Measurements from ENCODE around the gene CD53. TPM values are rescaled to one million over a fixed set of nuclear protein-coding genes. Genes with fewer than 3 reads are reported as not detected.

The CD53 gene
- total and polyA plus RNA-seq, 9 of the 15 experiments (the other 6 are each of a cell fraction or from before 2014, with no cell fraction given) = 63.5 to 220 (median 131) TPM

GRCh38 chr1:110875216-110875731, 2.3 kb downstream of the CD53 start:
- Histone ChIP-seq H3K9me3 (replicated peaks; ENCODE audit: control insufficient read depth, insufficient read depth, low read depth, low read length) (no peaks in the 10 kb centered on the region; the same call in 1 of the 2 replicates), H3K4me1 (replicated peaks in 1 of 2; ENCODE audit: control insufficient read depth in 2 of 2, insufficient read depth in 2 of 2, low read length in 2 of 2) (peaks cover 11 to 79% of the 10 kb centered on the region in 2 experiments), H3K9me1 (ENCODE audit: control insufficient read depth, insufficient read depth, low read length) (no peaks in the 10 kb centered on the region), H4K20me1 (replicated peaks; ENCODE audit: control insufficient read depth, insufficient read depth, low read length) (no peaks in the 10 kb centered on the region), H3K36me3 (ENCODE audit: control insufficient read depth, insufficient read depth, low read length) (peaks cover 8% of the 10 kb centered on the region; the same call in 2 of the 3 replicates), H3K4me3 (peak overlapping the region; percentile 35), H3K4me2 (ENCODE audit: insufficient read depth, low read length) (peak overlapping the region; percentile 83), H3K27ac (ENCODE audit: extremely low read depth, low read depth, low read length) (peak overlapping the region; percentile 80), H3K27me3 (ENCODE audit: control insufficient read depth in 2 of 2, insufficient read depth in 2 of 2, low read length in 2 of 2) (no peaks in the 10 kb centered on the region), H3K9ac (ENCODE audit: insufficient read depth in 1 of 2, low read depth in 2 of 2, low read length in 2 of 2) (peak overlapping the region; percentile 58 to 87), H2AFZ (ENCODE audit: low read depth, low read length) (peak overlapping the region; percentile 91), H3K79me2 (ENCODE audit: control insufficient read depth, insufficient read depth, low read length) (peaks cover 70% of the 10 kb centered on the region)
- FAIRE-seq (peak; percentile 32), ATAC-seq (peak; percentile 54), DNase-seq (ENCODE audit: extremely low read depth in 1 of 4, low spot score in 3 of 4) (peak in 2 of 4 experiments; percentile 8 to 64)
- CTCF ChIA-PET (ENCODE audit: low intra/inter-chr PET ratio) = no interaction called here
- WGBS (ENCODE audit: insufficient coverage, low coverage, missing lambda C conversion rate) = 19% methylated on average over 3 of the region's 3 CpGs
- intact Hi-C loops (cut with micrococcal nuclease) (no loop called here), in situ Hi-C loops (cut with MboI) (no loop called here)
- BruUV-seq (replicated peaks) = no TSS peak
- POLR2A ChIA-PET = interaction anchor here (1.0 to 1.3 kb wide), 3 partner anchors 10 to 89 kb away, joined by 3 to 6 read pairs (median 4); partner anchors contain the start of gene LRIF1
- TF ChIP-seq SREBF1 (IDR thresholded peaks at IDR 0.05; ENCODE audit: borderline replicate concordance, low read depth, low read length) = no peak
- TF ChIP-seq ZNF41 (CRISPR knock-in tag; conservative IDR thresholded peaks at IDR 0.05) = 0 out of 2 replicates have a peak, but pooled peaks have one; percentile 26
- peak; percentile 51; the same call in 1 of the 2 replicates for TF ChIP-seq ZNF165 (CRISPR knock-in tag; IDR thresholded peaks at IDR 0.05; ENCODE audit: borderline replicate concordance)
- no peak for TF ChIP-seq ZNF140 (CRISPR knock-in tag; IDR thresholded peaks at IDR 0.05)
- TF ChIP-seq ZNF766 (CRISPR knock-in tag; conservative IDR thresholded peaks at IDR 0.05) = 0 out of 2 replicates have a peak, but pooled peaks have one; percentile 5
- TF ChIP-seq IRF9 (tag; IDR thresholded peaks at IDR 0.05) = no peak
- no peak for TF ChIP-seq NR2C1 (IDR thresholded peaks at IDR 0.05)
- 0 out of 2 replicates have a peak, but pooled peaks have one; percentile 46 for TF ChIP-seq NR2C1 (tag; IDR thresholded peaks at IDR 0.05)
- no peak for TF ChIP-seq CBX2 (IDR thresholded peaks at IDR 0.05; ENCODE audit: insufficient read depth, low read length, poor library complexity, severe bottlenecking)
- TF ChIP-seq E2F3 (CRISPR knock-in tag; IDR thresholded peaks at IDR 0.05) = no peak
- no peak for TF ChIP-seq ZNF277 (CRISPR knock-in tag; IDR thresholded peaks at IDR 0.05; ENCODE audit: borderline replicate concordance)
- TF ChIP-seq RUNX1 (IDR thresholded peaks at IDR 0.05; ENCODE audit: low read depth) = no peak
- no peak for TF ChIP-seq ZNF384 (IDR thresholded peaks at IDR 0.05; ENCODE audit: low read depth, low read length)
- TF ChIP-seq POLR2AphosphoS2 (IDR thresholded peaks at IDR 0.05; ENCODE audit: low read length) = no peak
- no peak for TF ChIP-seq U2AF1 (optimal IDR thresholded peaks at IDR 0.05; ENCODE audit: low read depth, low read length)
- TF ChIP-seq ZZZ3 (IDR thresholded peaks at IDR 0.05) = no peak
- 0 out of 2 replicates have a peak, but pooled peaks have one; percentile 45 for TF ChIP-seq ZNF589 (CRISPR knock-in tag; IDR thresholded peaks at IDR 0.05; ENCODE audit: low read depth)
- no peak for TF ChIP-seq ZNF696 (CRISPR knock-in tag; conservative IDR thresholded peaks at IDR 0.05)
- TF ChIP-seq ZNF639 (CRISPR knock-in tag; conservative IDR thresholded peaks at IDR 0.05 in 1 of 2, IDR thresholded peaks at IDR 0.05 in 1 of 2) = no peak
- no peak for TF ChIP-seq KDM4B (IDR thresholded peaks at IDR 0.05; ENCODE audit: borderline replicate concordance in 2 of 2, low read depth in 1 of 2)

Measured in K562 (cell line).